Mesenchymal stem cell (in vitro differentiated cells and primary cell): ENCODE results near the gene DISC1.

Experiments
- DNase-seq: peaks from one replicate; pipeline ENCODE4 v3.0.0-alpha.2; 2013
- H2AFZ ChIP-seq: one replicate; pipeline ENCODE4 v1.6.1; 2013; ENCODE audit warnings: low read depth, mild to moderate bottlenecking, control low read depth, inconsistent platforms, low read length, moderate library complexity
- H2AK5ac ChIP-seq: 2 replicates; pipeline ENCODE4 v1.6.1; 2013; ENCODE audit warnings: low read length, moderate library complexity, mild to moderate bottlenecking, inconsistent platforms; ENCODE audit not compliant: severe bottlenecking
- H2BK120ac ChIP-seq: one replicate; pipeline ENCODE4 v1.6.1; 2013; ENCODE audit warnings: low read depth, mild to moderate bottlenecking, inconsistent platforms, low read length, moderate library complexity
- H2BK12ac ChIP-seq, 2 experiments: one replicate each; pipeline ENCODE4 v1.6.1; 2013; ENCODE audit warnings: inconsistent platforms in 2 of 2, low read length in 2 of 2, mild to moderate bottlenecking in 2 of 2, moderate library complexity in 2 of 2, control low read depth in 1 of 2
- H2BK15ac ChIP-seq: one replicate; pipeline ENCODE4 v1.6.1; 2013; ENCODE audit warnings: mild to moderate bottlenecking, low read depth, inconsistent platforms; ENCODE audit not compliant: poor library complexity, severe bottlenecking
- H2BK5ac ChIP-seq: 2 replicates; pipeline ENCODE4 v1.6.1; 2013; ENCODE audit warnings: low read depth, mild to moderate bottlenecking, low read length, control low read depth, inconsistent platforms; ENCODE audit not compliant: poor library complexity, severe bottlenecking
- H3K14ac ChIP-seq, 2 experiments: one replicate each; pipeline ENCODE4 v1.6.1; 2013; ENCODE audit warnings: inconsistent platforms in 2 of 2, low read length in 2 of 2, control low read depth in 1 of 2, mild to moderate bottlenecking in 1 of 2, moderate library complexity in 1 of 2
- H3K18ac ChIP-seq, 2 experiments: one replicate each; pipeline ENCODE4 v1.6.1; 2013; ENCODE audit warnings: inconsistent platforms in 2 of 2, low read length in 2 of 2, control low read depth in 1 of 2, low read depth in 1 of 2, mild to moderate bottlenecking in 1 of 2
- H3K23ac ChIP-seq, 2 experiments: one replicate each; pipeline ENCODE4 v1.6.1; 2013; ENCODE audit warnings: inconsistent platforms in 2 of 2, low read length in 2 of 2, mild to moderate bottlenecking in 2 of 2, moderate library complexity in 2 of 2, control low read depth in 1 of 2
- H3K27ac ChIP-seq: 2 replicates; pipeline ENCODE4 v1.5.1; 2013; ENCODE audit warnings: mild to moderate bottlenecking, moderate library complexity, low read length, control low read depth, inconsistent platforms; ENCODE audit not compliant: poor library complexity, severe bottlenecking
- H3K27me3 ChIP-seq, 2 experiments: 2 replicates each; pipeline versions ENCODE4 v1.6.1 to v1.7.0; 2013; ENCODE audit warnings: low read length in 2 of 2, mild to moderate bottlenecking in 2 of 2, moderate library complexity in 2 of 2, control low read depth in 1 of 2, inconsistent platforms in 1 of 2; ENCODE audit not compliant: control insufficient read depth in 1 of 2, insufficient read depth in 1 of 2
- H3K36me3 ChIP-seq, 2 experiments: 2 replicates each; pipeline versions ENCODE4 v1.6.1 to v1.7.0; 2013; ENCODE audit warnings: low read length in 2 of 2, control low read depth in 1 of 2, inconsistent platforms in 1 of 2, low read depth in 1 of 2, mild to moderate bottlenecking in 1 of 2; ENCODE audit not compliant: insufficient read depth in 2 of 2, control insufficient read depth in 1 of 2
- H3K4ac ChIP-seq, 2 experiments: one replicate each; pipeline ENCODE4 v1.6.1; 2013; ENCODE audit warnings: inconsistent platforms in 2 of 2, low read length in 2 of 2, mild to moderate bottlenecking in 2 of 2, moderate library complexity in 2 of 2, control low read depth in 1 of 2, low read depth in 1 of 2
- H3K4me1 ChIP-seq: 2 replicates; pipeline ENCODE4 v1.6.1; 2013; ENCODE audit warnings: low read depth, low read length, control low read depth; ENCODE audit not compliant: control insufficient read depth, insufficient read depth
- H3K4me2 ChIP-seq: 2 replicates; pipeline ENCODE4 v1.6.1; 2013; ENCODE audit warnings: low read length, mild to moderate bottlenecking, inconsistent platforms; ENCODE audit not compliant: poor library complexity, severe bottlenecking
- H3K4me3 ChIP-seq, 2 experiments: 2 replicates each; pipeline versions ENCODE4 v1.5.1 to v1.7.0; 2013; ENCODE audit warnings: low read length in 2 of 2, mild to moderate bottlenecking in 2 of 2, control low read depth in 1 of 2, low read depth in 1 of 2; ENCODE audit not compliant: insufficient read depth in 1 of 2
- H3K79me1 ChIP-seq: replicated peaks from 2 replicates; pipeline ENCODE4 v1.6.1; 2013; ENCODE audit warnings: mild to moderate bottlenecking, control low read depth, low read length, inconsistent platforms; ENCODE audit not compliant: poor library complexity, severe bottlenecking
- H3K9ac ChIP-seq: 2 replicates; pipeline ENCODE4 v1.7.0; 2013; ENCODE audit warnings: mild to moderate bottlenecking, low read length, moderate library complexity
- H3K9me3 ChIP-seq: 2 replicates; pipeline ENCODE4 v1.7.0; 2013; ENCODE audit warnings: mild to moderate bottlenecking, low read length; ENCODE audit not compliant: control insufficient read depth
- H4K8ac ChIP-seq: one replicate; pipeline ENCODE4 v1.6.1; 2013; ENCODE audit warnings: inconsistent platforms, mild to moderate bottlenecking, low read length, moderate library complexity
- H4K91ac ChIP-seq: one replicate; pipeline ENCODE4 v1.6.1; 2013; ENCODE audit warnings: mild to moderate bottlenecking, low read length, inconsistent platforms
- WGBS: methylation state at CpG from one replicate; pipeline ENCODE4 v1.1.7; 2013; ENCODE audit warnings: mixed read lengths; 5-methylcytosine and 5-hydroxymethylcytosine counted together

The DISC1 gene

GRCh38 chr1:231990388-231990787 is 363.8 kb downstream of the DISC1 start:
- no peak overlapping the region for H2AFZ ChIP-seq
- H3K4me3 ChIP-seq: no peak overlapping the region

GRCh38 chr1:231991231-231991630 is 364.6 kb downstream of the DISC1 start:
- no peak overlapping the region for H4K91ac ChIP-seq
- no peak overlapping the region for H3K14ac ChIP-seq
- no peak overlapping the region for H4K8ac ChIP-seq
- H3K9ac ChIP-seq: no peak overlapping the region
- H2AK5ac ChIP-seq: no peak overlapping the region
- no peak overlapping the region for H2BK120ac ChIP-seq
- no peak overlapping the region for H2BK15ac ChIP-seq
- 88% methylated on average over 8 of the region's 8 CpGs for WGBS
- H3K4me3 ChIP-seq: no peak overlapping the region
- no peak overlapping the region for H2AFZ ChIP-seq
- DNase-seq: no peak
- H3K79me1 ChIP-seq: peaks cover 11% of the 10 kb centered on the region
- no peak overlapping the region for H3K4me2 ChIP-seq
- H3K18ac ChIP-seq: no peak overlapping the region
- no peaks in the 10 kb centered on the region for H3K36me3 ChIP-seq
- peaks cover 2% of the 10 kb centered on the region for H3K4me1 ChIP-seq
- H3K4ac ChIP-seq: no peak overlapping the region
- H3K27me3 ChIP-seq: no peaks in the 10 kb centered on the region
- no peak overlapping the region for H2BK12ac ChIP-seq
- H2BK5ac ChIP-seq: no peak overlapping the region
- H3K23ac ChIP-seq: no peak overlapping the region
- no peaks in the 10 kb centered on the region for H3K9me3 ChIP-seq
- H3K27ac ChIP-seq: no peak overlapping the region

More at GRCh38 chr1:231990388-231990787, 363.8 kb downstream of the DISC1 start:
- Histone ChIP-seq H3K4me2 (no peak overlapping the region), H3K14ac (no peak overlapping the region), H3K9me3 (no peaks in the 10 kb centered on the region), H3K4me1 (peaks cover 2% of the 10 kb centered on the region), H3K36me3 (no peaks in the 10 kb centered on the region), H3K27ac (no peak overlapping the region), H2BK5ac (no peak overlapping the region), H2BK15ac (no peak overlapping the region), H3K9ac (no peak overlapping the region), H3K4ac (no peak overlapping the region), H2BK120ac (no peak overlapping the region), H4K8ac (no peak overlapping the region), H3K23ac (no peak overlapping the region), H3K18ac (no peak overlapping the region), H3K79me1 (peaks cover 11% of the 10 kb centered on the region), H2BK12ac (no peak overlapping the region), H2AK5ac (no peak overlapping the region), H4K91ac (no peak overlapping the region), H3K27me3 (no peaks in the 10 kb centered on the region)
- 88% methylated on average over 5 of the region's 5 CpGs for WGBS
- no peak for DNase-seq

GRCh38 chr1:231993968-231994455 is 367.4 kb downstream of the DISC1 start:
- no peak overlapping the region for H2BK15ac ChIP-seq
- peak overlapping the region in 1 of 2 experiments; percentile 33 for H3K4ac ChIP-seq
- H3K27ac ChIP-seq: no peak overlapping the region
- H4K91ac ChIP-seq: no peak overlapping the region
- H3K4me2 ChIP-seq: no peak overlapping the region
- H2BK120ac ChIP-seq: no peak overlapping the region
- no peak overlapping the region for H2AFZ ChIP-seq
- no peak overlapping the region for H2BK5ac ChIP-seq
- H3K79me1 ChIP-seq: peaks cover 10% of the 10 kb centered on the region
- H2BK12ac ChIP-seq: no peak overlapping the region
- no peak overlapping the region for H3K9ac ChIP-seq
- no peak overlapping the region for H2AK5ac ChIP-seq
- peaks cover 2% of the 10 kb centered on the region for H3K4me1 ChIP-seq
- H3K14ac ChIP-seq: peak overlapping the region in 1 of 2 experiments; percentile 18
- DNase-seq: no peak
- H4K8ac ChIP-seq: peak overlapping the region; percentile 64
- peak overlapping the region in 1 of 2 experiments; percentile 21 for H3K18ac ChIP-seq
- WGBS: 91% methylated on average over 2 of the region's 2 CpGs
- H3K36me3 ChIP-seq: no peaks in the 10 kb centered on the region
- no peak overlapping the region for H3K23ac ChIP-seq
- H3K4me3 ChIP-seq: peak overlapping the region in 1 of 2 experiments; percentile 36
- no peaks in the 10 kb centered on the region for H3K9me3 ChIP-seq
- H3K27me3 ChIP-seq: no peaks in the 10 kb centered on the region

GRCh38 chr1:231998791-231999190 is 372.2 kb downstream of the DISC1 start:
- DNase-seq: no peak
- peaks cover 2% of the 10 kb centered on the region for H3K4me1 ChIP-seq
- H2AK5ac ChIP-seq: no peak overlapping the region
- H3K4me3 ChIP-seq: no peak overlapping the region
- H3K23ac ChIP-seq: no peak overlapping the region
- WGBS: no CpG with 5 or more reads among the region's 2 CpGs
- no peak overlapping the region for H3K14ac ChIP-seq
- no peaks in the 10 kb centered on the region for H3K9me3 ChIP-seq
- H2BK12ac ChIP-seq: no peak overlapping the region
- H4K8ac ChIP-seq: no peak overlapping the region
- no peaks in the 10 kb centered on the region for H3K36me3 ChIP-seq
- H3K4ac ChIP-seq: no peak overlapping the region
- H3K27me3 ChIP-seq: no peaks in the 10 kb centered on the region
- no peak overlapping the region for H2AFZ ChIP-seq
- peaks cover 5% of the 10 kb centered on the region for H3K79me1 ChIP-seq
- H3K27ac ChIP-seq: no peak overlapping the region
- no peak overlapping the region for H3K9ac ChIP-seq
- no peak overlapping the region for H2BK15ac ChIP-seq
- H2BK120ac ChIP-seq: no peak overlapping the region
- no peak overlapping the region for H3K18ac ChIP-seq
- no peak overlapping the region for H2BK5ac ChIP-seq
- no peak overlapping the region for H3K4me2 ChIP-seq
- no peak overlapping the region for H4K91ac ChIP-seq
